HG03442 (cell line): ENCODE results near the gene PTPN18.

Experiments used
- ATAC-seq: cut with Tn5 transposase; IDR thresholded peaks from one replicate; pipeline ENCODE4 v1.9.1; 2021; ENCODE audit warnings: mild to moderate bottlenecking, moderate library complexity; ENCODE audit not compliant: unreplicated experiment

PTPN18 gene

DNA sequence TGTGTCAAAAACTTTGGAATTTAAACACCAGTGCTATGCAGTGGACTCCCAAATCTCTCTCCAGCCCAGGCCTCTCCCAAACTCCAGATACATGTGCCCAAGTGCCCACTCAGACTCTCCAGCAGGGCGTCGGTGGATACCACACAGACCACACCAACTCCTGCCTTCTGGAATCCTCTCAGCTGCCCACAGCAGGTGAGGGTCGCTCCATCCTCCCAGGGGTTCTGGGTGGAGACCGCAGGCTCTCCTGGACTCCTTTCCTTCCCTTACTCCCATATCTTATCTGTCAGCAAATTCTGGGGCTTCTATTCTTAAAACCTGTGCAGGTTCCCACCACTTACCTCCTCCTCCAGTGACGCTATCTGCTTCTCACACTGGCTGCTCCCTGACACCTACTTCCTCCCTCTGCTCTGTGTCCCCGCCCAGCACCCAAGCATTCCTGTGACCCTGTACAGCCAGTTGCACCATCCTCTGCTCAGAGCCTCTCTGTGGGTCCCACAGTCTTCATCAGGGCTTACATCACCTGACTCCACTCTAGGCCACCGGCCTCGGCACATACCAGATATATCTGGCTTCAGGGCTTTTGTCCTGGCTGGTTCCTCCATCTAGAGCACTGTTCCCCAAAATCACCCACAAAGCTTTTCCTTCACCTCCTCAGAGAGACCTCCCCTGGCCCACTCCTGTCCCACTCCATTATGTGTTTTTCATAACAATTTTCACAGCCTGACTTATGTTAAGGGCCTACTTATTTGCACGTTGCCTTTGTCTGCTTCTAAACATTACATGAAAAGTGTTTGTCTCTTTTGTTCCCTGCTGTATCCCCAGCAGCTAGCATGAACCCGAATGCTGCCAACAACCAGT lies 15.7 kb upstream of the PTPN18 start:
- ATAC-seq, result no peak

DNA sequence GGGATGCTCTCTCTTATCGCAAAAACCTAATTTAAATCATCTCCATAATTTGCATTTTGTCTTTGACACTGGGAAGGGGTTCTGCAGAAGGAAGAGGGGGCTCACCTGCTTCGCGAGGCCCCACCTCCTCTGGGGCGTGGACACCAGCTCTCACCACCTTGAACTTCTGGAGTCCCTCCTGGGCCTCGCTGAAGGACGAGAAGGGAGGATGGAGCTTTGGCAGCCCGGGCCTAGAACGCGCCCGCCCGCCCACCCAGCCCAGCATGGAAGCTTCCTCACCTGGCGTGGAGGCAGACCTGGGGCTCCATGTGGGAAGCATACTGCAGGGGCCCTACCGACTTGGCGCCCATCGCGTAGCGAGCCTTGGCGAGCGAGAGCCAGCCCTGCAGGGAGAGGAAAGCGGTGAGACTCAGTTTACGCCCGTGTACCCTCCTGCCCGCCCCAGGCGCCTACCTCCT lies 14.3 kb upstream of the PTPN18 start:
- ATAC-seq, result peak; percentile 4

DNA sequence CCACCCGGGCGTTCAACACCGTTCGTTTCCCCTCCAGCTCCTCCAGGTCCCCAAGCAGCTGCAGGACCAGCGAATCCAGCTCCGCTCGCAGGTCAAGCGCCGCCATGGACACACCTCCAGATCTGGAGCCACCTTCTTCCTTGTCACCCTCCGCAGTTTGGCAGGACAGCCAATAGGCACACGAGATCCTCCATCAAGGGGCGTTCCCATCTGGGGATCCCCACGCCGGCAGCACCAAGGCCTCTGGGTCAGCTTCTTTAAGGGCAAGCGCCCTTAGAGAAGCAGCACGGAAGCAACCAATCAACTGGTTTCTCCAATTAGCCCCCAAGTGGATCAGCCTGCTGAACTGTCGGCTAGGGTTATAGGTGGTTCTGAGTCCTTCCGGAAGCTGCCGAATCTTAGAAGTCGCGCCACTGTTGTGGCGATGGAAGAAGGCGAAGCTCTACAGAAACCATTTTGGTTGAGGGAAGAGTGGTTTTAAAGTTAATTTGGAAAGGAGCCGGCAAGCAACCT lies 13.8 kb upstream of the PTPN18 start:
- ATAC-seq, result peak; percentile 71

DNA sequence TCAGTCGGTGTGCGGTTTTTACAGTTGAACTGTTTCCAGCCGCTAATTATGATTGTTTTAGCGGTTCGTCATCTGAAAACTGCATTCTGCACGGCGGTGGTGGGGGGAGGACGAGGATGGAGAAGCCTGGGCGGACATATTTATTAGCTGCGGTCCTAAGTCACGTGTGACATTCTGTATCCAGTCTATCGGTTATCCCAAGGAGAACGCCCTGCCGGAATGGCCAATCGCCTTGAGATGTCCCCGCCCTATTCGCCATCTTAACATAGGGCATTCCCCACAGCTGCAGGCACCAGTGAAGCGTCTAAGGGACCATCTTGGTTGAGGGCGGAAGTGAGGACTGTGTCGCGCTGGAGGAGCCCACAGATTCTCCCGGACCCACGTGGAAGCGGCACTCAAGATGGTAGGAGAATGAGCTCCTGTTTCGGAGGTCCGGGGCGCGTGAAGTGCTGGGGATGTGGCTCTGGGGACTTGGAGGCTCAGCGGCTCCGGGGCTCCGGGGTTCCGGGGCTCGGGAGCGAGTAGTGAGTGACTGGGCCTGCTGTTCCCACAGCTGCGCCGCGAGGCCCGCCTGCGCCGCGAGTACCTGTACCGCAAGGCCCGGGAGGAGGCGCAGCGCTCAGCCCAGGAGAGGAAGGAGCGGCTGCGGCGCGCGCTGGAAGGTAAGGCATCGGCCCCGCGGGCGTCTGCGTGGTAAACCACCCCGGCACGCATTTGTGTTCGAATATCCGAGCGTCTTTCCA lies 13.2 kb upstream of the PTPN18 start, which contains the start of gene IMP4:
Gene IMP4, plus strand, starts transcription at position 365 of the 743 bp plus-strand sequence. Its CDS starts 36 bp downstream, at position 401.
- peak; percentile 88 for ATAC-seq

DNA sequence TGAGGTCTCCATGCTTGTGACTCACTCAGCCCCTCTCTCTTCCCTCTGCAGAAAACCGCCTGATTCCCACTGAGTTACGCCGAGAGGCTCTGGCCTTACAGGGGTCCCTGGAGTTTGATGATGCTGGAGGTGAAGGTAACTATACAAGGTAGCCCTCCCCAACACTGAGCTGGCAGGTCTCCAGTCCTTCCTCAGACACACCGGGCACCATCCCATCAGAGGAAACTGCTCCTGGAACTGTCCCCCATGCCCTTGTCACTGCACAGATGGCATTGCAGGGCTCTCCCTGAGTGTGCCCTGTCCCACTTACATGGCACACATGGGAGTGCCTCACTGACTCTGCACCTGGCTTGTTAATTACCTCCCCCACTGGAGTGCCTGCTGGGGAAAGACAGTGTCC lies 11.3 kb upstream of the PTPN18 start:
- ATAC-seq, result no peak

DNA sequence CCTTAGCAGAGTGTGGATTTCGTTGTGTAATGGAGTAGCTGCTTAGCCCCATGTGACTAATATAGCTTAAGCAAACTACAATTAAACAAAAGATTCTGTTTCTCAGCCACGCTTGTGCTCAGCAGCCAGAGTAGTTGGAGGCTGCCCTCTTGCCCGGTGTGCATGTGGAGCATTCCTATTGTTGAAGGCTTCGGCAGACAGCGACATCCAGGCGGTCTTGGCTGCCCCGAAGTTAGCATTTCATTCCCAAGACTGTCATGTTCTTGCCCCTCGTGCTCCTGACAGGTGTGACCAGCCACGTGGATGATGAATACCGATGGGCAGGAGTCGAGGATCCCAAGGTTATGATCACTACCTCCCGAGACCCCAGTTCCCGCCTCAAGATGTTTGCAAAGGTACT lies 10.8 kb upstream of the PTPN18 start:
- no peak for ATAC-seq

DNA sequence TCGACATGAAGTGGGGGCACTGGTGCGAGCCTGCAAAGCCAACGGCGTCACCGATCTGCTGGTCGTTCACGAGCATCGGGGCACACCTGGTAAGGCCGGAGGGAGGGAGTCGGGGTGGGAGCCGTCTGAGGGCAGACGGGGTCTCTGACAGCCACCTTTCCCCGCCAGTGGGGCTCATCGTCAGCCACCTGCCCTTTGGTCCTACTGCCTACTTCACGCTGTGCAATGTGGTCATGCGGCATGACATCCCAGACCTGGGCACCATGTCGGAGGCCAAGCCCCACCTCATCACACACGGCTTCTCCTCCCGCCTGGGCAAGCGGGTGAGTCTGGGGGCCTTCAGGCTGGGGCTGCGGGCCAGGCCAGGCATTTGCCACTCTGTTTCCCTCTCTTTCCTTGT lies 10.2 kb upstream of the PTPN18 start:
- no peak for ATAC-seq

DNA sequence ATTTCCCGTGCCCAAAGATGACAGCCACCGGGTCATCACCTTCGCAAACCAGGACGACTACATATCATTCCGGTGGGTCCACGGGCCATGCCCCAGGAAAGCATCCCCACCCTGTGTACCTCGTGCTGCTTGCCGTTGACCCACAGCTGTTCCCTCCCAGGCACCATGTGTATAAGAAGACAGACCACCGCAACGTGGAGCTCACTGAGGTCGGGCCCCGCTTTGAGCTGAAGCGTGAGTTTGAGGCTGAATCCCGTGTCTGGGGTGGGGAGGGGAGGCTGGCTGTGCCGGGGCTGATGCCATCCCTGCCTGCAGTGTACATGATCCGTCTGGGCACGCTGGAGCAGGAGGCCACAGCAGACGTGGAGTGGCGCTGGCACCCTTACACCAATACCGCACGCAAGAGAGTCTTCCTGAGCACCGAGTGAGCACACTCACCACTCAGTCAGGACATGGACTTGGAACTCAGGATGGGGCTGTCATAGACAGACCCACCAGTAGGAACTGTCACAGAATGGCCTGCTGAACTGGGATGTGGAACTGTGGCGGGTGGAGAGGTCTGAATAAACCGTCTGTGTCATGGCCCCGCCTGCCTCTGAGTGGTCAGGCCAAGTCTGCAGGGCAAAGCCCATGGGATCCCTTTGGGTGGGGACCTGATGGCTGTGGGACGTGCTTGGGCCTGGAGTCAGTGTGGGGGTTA lies 9.7 kb upstream of the PTPN18 start:
- no peak for ATAC-seq

DNA sequence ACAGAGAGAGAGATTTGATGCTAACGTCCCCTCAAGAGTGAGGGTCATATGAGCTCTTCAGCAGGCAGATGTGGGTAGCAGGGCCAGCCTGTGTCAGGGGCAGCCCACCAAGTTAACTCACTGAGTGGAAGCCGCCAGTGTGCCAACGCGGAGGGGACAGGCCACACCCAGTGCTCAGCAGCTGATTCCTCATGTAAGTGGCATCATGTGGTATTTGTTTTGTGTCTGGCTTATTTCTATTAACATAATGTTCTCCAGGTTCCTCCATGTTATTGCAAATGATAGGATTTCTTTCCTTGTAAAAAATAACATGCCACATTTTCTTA lies 9.2 kb upstream of the PTPN18 start:
- ATAC-seq, result no peak

DNA sequence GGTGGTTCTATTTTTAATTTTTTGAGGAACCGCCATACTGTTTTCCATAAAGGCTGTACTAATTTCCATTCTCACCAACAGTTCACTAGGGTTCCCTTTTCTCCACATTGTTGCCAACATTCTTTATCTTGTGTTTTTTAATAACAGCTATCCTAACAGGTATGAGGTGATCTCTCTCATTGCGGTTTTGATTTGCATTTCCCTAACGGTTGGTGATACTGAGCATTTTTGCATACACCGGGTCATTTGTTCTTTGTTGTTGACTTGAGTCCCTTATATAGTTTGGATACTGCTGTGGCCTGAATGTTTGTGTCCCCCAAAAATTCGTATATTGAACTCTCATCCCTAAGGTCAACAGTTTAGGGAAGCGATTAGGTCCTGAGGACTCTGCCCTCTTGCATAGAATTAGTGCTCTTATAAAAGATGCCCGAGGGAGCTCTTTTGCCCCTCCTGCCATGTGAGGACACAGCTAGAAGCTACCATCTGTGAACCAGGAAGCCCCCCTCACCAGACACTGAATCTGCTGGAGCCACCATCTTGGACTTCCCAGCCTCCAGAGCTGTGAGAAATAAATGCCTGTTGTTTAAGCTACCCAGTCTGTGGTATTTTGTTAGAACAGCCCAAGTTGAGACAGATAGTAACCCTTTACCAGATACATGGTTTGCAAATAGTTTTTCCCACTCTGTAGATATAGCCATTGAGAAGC lies 8.5 kb upstream of the PTPN18 start:
- no peak for ATAC-seq

DNA sequence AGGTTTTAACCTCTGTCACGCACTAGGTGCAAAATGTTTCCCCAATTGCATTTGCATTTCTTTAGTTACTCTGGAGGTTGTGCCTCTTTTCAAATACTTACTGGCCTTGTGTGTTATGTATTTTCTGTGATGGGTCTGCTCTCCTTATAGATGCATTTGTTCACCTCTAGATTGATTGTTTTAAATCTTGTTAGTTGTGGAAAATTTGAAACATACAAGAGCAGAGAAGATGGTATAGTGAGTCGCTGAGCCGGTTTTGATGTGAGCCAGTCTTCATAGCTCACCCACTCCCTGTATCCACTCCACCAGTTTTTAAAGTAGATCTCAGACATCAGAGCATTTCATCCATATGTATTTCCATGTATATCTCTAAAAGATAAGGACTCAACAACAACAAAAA lies 6.7 kb upstream of the PTPN18 start:
- ATAC-seq, result no peak

DNA sequence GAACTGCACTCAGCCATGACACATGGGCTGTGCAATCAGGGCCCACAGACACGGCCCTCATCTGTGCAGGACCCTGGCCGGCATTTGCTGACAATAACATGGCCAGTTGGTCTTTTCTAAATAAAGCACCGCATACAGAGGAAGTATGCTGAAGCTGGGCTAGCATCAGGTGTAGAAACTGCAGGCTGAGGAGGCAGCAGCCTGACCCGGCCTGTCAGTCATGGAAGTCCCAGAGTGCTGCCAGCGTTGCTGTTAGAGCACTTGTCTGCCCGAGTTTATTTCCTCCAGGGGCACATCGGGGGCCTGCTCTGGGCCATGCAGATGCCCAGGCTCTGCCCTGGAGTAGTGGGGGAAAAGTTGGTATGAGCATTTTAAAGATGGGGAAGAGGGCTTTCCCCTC lies 4.1 kb upstream of the PTPN18 start:
- ATAC-seq, result no peak

DNA sequence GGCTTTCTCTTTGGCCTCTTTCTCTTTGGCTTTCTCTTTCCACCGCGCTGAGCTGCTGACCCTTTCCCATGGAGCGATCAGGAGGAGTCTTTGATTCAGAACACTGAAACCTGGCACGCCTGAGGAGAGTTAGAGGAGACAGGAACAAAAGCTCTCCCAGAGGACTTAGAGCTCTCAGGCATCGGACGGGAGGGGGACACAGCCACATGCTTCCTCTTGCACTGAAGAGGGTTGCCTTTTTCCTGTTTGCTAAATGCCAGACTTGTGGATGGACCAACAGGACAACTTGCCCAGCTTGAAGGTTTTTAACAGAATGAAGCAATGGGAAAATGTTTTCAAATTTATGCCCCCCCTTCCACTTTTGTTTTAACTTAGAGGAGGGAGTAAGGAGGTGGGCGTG lies 3.6 kb upstream of the PTPN18 start:
- no peak for ATAC-seq

DNA sequence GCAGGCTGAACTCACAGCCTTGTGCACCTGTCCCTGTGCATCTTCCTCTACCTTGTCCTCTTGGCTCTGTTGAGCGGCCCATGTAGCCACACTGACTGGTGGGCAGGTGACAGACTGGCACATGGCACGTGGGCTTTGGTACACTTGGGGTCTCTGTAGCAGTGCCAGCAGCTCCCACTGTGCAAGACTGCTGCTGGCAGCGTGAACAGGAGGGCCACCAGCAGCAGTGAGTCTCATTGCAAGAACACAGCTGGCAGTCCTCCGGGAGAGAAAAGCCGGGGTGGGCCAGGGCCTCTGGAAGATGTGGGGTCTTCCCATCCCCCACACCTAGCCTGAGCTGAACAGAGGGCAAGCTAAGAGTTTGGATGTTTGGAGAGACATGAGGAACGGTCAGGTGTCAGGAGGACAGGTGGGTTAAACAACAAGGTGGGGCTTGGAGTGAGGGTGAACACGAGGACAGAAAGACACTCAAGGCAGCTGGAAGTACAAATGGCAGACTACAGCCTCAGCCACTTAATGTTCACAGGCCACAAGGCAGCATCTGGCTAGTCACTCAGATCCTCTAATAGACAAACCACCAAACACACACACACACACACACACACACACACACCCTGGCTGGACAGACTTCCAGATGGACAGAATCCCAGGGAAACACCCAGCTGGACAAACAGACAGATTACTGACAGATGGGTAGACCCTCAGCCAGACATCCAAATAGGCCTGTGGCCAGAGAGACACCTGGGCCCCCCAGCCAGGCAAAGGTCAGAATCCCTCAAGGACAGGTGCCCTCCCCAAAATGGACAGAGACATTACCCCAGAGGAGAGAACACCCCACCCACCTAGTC lies 2.3 kb upstream of the PTPN18 start:
- no peak for ATAC-seq

DNA sequence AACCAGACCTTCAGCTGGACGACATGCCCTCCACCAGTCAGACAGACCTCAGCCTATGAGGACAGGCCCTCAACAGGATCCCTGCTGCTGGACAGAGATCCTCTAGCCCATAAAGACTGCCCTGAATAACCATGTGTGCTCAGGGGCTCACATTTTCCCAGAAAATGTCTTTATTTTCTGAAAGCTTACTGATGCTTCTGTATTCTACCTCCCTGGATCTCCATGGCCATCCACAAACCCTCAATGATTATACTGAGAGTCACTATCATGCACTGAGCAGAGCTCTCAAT lies 1.8 kb upstream of the PTPN18 start:
- ATAC-seq, result no peak

DNA sequence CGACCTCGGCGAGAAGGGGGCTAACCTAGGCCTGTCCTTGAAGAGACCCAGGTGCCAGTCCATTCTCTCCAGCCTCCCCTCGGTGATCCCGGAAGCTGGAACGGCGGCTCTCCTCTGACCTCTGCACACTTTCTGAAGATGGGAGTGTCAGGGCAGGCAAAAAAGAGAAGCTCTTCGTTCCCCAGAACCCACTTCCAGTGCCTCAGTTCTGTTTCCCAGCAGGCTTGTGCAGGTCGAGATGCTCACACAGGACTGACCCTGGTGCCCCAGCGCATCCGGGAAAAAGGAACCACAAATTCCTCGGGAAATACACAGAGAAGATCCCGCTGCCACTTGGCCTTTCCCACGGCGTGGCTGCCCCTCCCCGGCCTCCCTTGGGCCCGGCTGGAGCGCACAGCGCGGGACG lies 681 bp upstream of the PTPN18 start:
- no peak for ATAC-seq

DNA sequence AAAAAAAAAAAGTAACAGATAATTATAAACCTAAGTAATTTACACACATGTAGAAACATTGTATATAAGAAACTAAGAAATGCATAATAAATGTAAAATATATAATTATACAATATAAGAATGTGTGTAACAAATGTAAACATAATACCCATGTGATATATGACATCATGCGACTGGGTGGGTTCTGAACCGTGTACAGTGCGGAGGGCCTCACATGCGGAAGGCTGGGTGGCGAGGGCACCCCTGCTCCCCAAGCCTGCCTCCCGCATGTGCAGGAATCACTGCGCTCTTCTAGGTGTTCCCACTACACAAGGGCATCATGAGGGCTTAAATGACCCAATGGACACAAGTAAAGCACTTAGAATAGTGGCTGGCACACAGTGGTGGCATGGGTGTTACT lies 2.0 kb downstream of the PTPN18 start:
- no peak for ATAC-seq

DNA sequence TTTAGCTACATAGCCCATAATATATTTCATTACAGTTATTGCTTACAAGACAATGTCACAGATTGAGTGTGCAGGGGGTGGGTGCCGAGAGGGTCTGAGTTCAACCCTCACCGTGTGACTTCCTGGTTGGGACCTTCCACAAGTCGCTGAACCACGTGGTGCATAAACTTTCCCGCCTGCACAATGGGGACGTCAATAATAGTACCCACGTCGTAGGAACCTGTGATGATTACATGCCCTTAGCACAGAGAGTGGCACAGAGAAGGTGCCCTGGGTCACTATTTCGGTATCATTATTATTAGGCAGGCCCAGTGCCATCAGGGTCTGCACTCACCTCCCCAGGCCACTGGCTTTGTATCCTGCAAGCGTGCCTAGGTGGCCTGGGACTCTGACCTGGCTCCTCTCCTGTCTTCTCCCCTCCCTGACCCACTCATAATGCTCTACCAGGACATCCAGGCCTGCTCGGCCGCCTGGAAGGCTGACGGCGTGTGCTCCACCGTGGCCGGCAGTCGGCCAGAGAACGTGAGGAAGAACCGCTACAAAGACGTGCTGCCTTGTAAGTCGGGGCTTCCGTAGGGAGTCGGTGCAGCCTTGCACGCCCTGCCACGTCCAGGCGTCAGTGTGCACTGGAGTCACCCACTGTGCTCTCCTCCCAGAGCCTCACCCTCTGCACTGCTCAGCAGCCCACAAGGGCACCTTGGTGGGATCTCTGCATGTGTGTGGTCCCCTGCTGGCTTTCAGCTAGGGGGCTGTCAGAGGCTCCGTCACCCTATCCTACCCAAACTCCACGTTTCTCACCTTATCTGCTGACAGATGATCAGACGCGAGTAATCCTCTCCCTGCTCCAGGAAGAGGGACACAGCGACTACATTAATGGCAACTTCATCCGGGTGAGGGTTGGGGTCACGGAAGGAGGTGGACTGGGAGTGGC lies 2.8 kb downstream of the PTPN18 start:
- ATAC-seq, result no peak

DNA sequence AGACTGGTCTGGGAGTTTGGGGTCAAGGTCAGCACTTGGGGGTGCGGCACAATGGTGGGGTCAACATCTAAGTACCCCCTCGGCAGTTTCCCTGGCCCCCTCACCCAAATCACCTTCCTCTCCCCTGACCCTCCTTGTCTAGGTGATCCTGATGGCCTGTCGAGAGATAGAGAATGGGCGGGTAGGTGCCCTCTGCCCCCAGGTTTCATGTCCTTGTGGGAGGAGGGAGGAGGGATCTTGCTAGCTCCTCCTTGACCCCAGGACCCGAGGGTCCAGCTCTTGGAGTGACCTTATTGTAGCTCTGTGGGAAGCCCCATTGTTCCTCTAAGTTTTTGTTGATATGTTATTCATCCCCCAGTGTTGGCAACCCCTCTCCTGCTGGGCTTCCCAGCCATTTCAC lies 3.6 kb downstream of the PTPN18 start:
- ATAC-seq, result no peak
